ENCODE results near the gene MAPK9.

- no peak for TF ChIP-seq CTCF (conservative IDR thresholded peaks at IDR 0.05; ENCODE audit: low read length)
- TF ChIP-seq EZH2phosphoT487 (IDR thresholded peaks at IDR 0.05; ENCODE audit: borderline replicate concordance), result no peak
Measured at GRCh38 chr5:180336234-180337020, 44.5 kb upstream of the MAPK9 start.

Data from Loucy (cell line).